Measurements from ENCODE around the gene NRDC. TPM values are rescaled to one million over a fixed set of nuclear protein-coding genes. Genes with fewer than 3 reads are reported as not detected.

The NRDC gene
- total RNA-seq, 1 donor from 2014 or later: 122 TPM

DNA sequence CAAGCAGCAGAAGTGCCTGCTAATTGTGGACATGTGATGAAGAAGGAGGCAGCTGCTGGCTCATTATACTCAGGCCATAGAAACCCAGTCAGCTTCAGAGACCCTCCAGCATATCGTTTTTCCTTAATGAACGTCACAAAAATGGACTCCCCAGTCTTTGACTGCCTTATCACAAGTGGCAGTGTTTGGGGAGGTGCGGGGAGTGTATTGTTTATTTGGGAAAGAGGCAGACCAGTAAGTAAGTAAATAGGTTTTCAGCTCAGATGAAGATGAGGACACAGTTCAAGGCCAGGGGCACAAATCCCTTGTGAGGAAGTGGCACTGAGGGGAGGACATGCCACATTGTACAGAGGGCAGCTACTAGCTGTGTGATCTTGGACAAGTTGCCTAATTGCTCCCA is 43.5 kb upstream of the NRDC start:
- peaks cover 7% of the 10 kb centered on the region for H3K4me1 Mint-ChIP-seq (ENCODE audit: low read depth)
- DNase-seq (ENCODE audit: low spot score): no peak
- TF ChIP-seq, protein P1, sequence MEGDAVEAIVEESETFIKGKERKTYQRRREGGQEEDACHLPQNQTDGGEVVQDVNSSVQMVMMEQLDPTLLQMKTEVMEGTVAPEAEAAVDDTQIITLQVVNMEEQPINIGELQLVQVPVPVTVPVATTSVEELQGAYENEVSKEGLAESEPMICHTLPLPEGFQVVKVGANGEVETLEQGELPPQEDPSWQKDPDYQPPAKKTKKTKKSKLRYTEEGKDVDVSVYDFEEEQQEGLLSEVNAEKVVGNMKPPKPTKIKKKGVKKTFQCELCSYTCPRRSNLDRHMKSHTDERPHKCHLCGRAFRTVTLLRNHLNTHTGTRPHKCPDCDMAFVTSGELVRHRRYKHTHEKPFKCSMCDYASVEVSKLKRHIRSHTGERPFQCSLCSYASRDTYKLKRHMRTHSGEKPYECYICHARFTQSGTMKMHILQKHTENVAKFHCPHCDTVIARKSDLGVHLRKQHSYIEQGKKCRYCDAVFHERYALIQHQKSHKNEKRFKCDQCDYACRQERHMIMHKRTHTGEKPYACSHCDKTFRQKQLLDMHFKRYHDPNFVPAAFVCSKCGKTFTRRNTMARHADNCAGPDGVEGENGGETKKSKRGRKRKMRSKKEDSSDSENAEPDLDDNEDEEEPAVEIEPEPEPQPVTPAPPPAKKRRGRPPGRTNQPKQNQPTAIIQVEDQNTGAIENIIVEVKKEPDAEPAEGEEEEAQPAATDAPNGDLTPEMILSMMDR (IDR thresholded peaks at IDR 0.05): no peak

DNA sequence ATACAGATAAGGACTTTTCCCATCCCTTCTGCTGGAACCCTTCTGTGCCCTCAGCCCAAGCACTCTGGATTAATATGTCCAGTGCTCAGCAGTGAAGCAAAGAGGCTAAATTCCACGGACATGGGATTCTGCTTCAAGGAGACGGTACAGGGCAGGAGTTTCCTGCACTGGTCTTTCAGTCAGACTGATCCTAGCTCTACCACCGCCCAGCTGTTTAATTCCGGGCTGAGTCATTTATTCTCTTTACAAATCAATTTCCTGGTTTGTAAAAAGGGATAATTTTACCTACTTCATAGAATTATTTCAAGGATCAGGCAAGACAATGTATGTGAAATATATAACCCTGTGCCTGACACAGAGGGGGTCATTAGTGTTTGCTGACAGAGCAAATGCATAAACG is 41.6 kb upstream of the NRDC start:
- peaks cover 4% of the 10 kb centered on the region for H3K4me1 Mint-ChIP-seq (ENCODE audit: low read depth)
- no peaks in the 10 kb centered on the region for H3K9me3 Mint-ChIP-seq (ENCODE audit: low read depth)
- no peak overlapping the region for H3K4me3 Mint-ChIP-seq (ENCODE audit: unreplicated experiment)
- no peak overlapping the region for H3K27ac Mint-ChIP-seq (ENCODE audit: unreplicated experiment)
- H3K27me3 Mint-ChIP-seq (ENCODE audit: low read depth): no peaks in the 10 kb centered on the region
- H3K36me3 Mint-ChIP-seq (ENCODE audit: low read depth): peaks cover 3% of the 10 kb centered on the region
- DNase-seq (ENCODE audit: low spot score): no peak
- TF ChIP-seq, protein P1 (IDR thresholded peaks at IDR 0.05): no peak

More for the DNA sequence above, 43.5 kb upstream of the NRDC start:
- Mint-ChIP-seq H3K36me3 (ENCODE audit: low read depth) (peaks cover 3% of the 10 kb centered on the region), H3K4me3 (ENCODE audit: unreplicated experiment) (no peak overlapping the region), H3K27me3 (ENCODE audit: low read depth) (no peaks in the 10 kb centered on the region), H3K27ac (ENCODE audit: unreplicated experiment) (no peak overlapping the region), H3K9me3 (ENCODE audit: low read depth) (no peaks in the 10 kb centered on the region)

DNA sequence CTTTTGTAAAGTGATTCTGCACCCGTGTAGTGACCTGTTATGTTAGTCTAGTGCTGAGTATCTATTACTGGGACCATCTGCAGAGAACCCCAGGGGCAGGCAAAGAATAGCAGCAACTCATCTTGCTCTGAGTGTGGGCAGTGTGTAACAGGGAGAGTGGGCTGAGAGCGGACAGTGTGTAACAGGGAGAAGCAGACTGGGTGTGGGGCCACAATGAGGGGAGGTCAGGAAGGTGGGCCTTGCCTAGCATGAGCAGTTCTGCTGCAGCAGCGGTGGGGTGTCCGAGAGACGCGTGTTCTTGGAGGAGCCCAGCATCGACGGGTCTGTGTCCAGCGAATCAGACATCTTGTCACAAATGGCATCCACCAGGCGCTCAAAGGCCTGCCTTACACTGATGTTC is 41.2 kb upstream of the NRDC start:
- Mint-ChIP-seq H3K4me3 (ENCODE audit: unreplicated experiment) (no peak overlapping the region), H3K27me3 (ENCODE audit: low read depth) (no peaks in the 10 kb centered on the region), H3K27ac (ENCODE audit: unreplicated experiment) (no peak overlapping the region), H3K9me3 (ENCODE audit: low read depth) (no peaks in the 10 kb centered on the region), H3K36me3 (ENCODE audit: low read depth) (peaks cover 3% of the 10 kb centered on the region), H3K4me1 (ENCODE audit: low read depth) (peaks cover 4% of the 10 kb centered on the region)
- no peak for DNase-seq (ENCODE audit: low spot score)
- TF ChIP-seq, protein P1 (IDR thresholded peaks at IDR 0.05): no peak

DNA sequence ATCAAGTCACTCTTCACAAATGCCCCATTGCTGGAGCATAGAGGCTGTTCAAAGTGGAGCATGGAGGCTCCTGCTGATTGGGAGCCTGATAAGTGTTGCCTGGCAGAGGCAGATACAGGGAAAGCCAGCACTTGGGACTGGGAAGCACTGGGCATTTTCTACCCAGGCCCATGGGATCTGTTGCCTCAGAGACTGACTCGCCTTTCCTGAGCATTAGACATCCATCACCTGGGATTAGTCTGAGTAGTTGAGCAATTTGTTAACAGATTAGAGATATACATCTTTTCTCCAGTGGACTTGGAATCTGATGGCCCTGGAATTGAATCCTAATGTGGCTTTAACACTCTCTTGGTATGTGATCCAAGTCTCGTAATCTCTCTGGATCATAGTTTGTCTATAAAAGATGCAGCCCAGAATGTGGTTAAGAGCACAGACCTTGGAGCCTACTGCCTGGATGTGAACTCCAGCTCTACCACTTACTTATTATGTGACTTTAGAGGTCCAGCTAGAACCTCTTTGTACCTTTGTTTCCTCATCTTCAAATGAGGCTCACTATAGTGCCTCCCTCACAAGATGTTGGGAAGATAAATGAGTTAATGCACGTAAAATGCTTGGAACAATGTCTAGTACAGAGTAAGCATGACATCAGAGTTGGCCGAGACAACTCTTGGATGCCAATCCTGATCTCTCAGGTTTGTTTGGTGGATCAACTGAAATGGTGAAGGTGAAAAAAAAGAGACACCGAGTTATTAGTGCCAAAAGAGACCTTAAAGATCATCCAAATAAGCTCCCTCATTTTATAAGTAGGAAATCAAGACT is 38.3 kb upstream of the NRDC start:
- TF ChIP-seq, protein P1 (IDR thresholded peaks at IDR 0.05): no peak
- no peak overlapping the region for H3K27ac Mint-ChIP-seq (ENCODE audit: unreplicated experiment)
- H3K4me3 Mint-ChIP-seq (ENCODE audit: unreplicated experiment): no peak overlapping the region
- no peaks in the 10 kb centered on the region for H3K9me3 Mint-ChIP-seq (ENCODE audit: low read depth)
- no peaks in the 10 kb centered on the region for H3K27me3 Mint-ChIP-seq (ENCODE audit: low read depth)
- H3K36me3 Mint-ChIP-seq (ENCODE audit: low read depth): peaks cover 3% of the 10 kb centered on the region
- DNase-seq (ENCODE audit: low spot score): no peak
- peaks cover 4% of the 10 kb centered on the region for H3K4me1 Mint-ChIP-seq (ENCODE audit: low read depth)

DNA sequence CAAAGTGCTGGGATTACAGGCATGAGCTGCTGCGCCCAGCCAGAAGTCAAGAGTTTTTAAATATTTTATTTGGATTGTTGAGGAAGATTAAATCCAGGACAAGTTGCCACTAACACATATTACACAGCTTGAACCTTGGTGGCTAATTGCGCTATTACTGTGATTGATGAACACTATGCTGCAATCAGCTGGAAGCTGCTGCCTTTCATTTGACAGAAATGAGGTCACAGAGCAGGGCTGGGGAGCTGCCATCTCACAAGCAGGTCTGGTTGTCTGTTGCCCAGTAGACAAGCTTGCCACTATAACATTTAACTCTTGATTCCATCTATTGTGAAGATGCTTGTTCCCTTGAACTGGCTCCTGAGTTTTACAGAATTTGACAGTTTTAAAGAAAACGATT is 37.4 kb upstream of the NRDC start:
- Mint-ChIP-seq H3K36me3 (ENCODE audit: low read depth) (peaks cover 3% of the 10 kb centered on the region), H3K4me3 (ENCODE audit: unreplicated experiment) (no peak overlapping the region), H3K27me3 (ENCODE audit: low read depth) (no peaks in the 10 kb centered on the region), H3K4me1 (ENCODE audit: low read depth) (peaks cover 4% of the 10 kb centered on the region), H3K9me3 (ENCODE audit: low read depth) (no peaks in the 10 kb centered on the region), H3K27ac (ENCODE audit: unreplicated experiment) (no peak overlapping the region)
- DNase-seq (ENCODE audit: low spot score): no peak
- TF ChIP-seq, protein P1 (IDR thresholded peaks at IDR 0.05): no peak

All from chondrocyte (in vitro differentiated cells).